HepG2 (cell line): ENCODE measurements around the gene SAMD10. TPM values are rescaled to one million over a fixed set of nuclear protein-coding genes. Genes with fewer than 3 reads are reported as not detected.

Source experiments
- ATF7 ChIP-seq, 2 experiments: fragments of 450-650 bp in 1 of 2; sonication (generic) in 1 of 2; formaldehyde crosslinking in 1 of 2; IDR thresholded peaks; 2 replicates each; pipeline versions ENCODE4 v1.4.0 to v1.6.1; 2016 to 2020; ENCODE audit warnings: antibody characterized with exemption in 1 of 2, mild to moderate bottlenecking in 1 of 2, missing genetic modification reagents in 1 of 2
- EED ChIP-seq: sonication (generic); formaldehyde crosslinking; IDR thresholded peaks from 2 replicates; pipeline ENCODE4 v1.5.0; 2020; ENCODE audit warnings: mild to moderate bottlenecking, missing genetic modification reagents
- FIP1L1 ChIP-seq: fragments of 200-400 bp; formaldehyde crosslinking; IDR thresholded peaks from 2 replicates; pipeline ENCODE4 v1.6.1; 2018; ENCODE audit warnings: low read depth, mild to moderate bottlenecking, low read length, moderate library complexity, borderline replicate concordance; ENCODE audit not compliant: insufficient read depth
- FOXA1 ChIP-seq, 2 experiments: fragments of 450-650 bp in 1 of 2; sonication (generic) in 1 of 2; formaldehyde crosslinking in 1 of 2; IDR thresholded peaks; 2 replicates each; pipeline versions ENCODE4 v1.4.0 to v1.6.1; 2016 to 2020; ENCODE audit warnings: missing genetic modification reagents in 1 of 2
- GTF3A ChIP-seq: sonication (generic); formaldehyde crosslinking; conservative IDR thresholded peaks from 2 replicates; pipeline ENCODE4 v1.4.0; 2020; ENCODE audit warnings: mild to moderate bottlenecking, missing genetic modification reagents
- JUN ChIP-seq: sonication (generic); formaldehyde crosslinking; IDR thresholded peaks from 2 replicates; pipeline ENCODE4 v1.4.0; 2020; ENCODE audit warnings: mild to moderate bottlenecking, missing genetic modification reagents
- KAT8 ChIP-seq: IDR thresholded peaks from 2 replicates; pipeline ENCODE4 v1.6.1; 2016; ENCODE audit warnings: missing genetic modification reagents, missing compliant biosample characterization
- KDM2A ChIP-seq: sonication (generic); formaldehyde crosslinking; IDR thresholded peaks from 2 replicates; pipeline ENCODE4 v1.4.0; 2020; ENCODE audit warnings: low read depth, missing genetic modification reagents, borderline replicate concordance
- NBN ChIP-seq: fragments of 450-650 bp; conservative IDR thresholded peaks from 2 replicates; pipeline ENCODE4 v1.6.1; 2017
- NFYB ChIP-seq: sonication (generic); formaldehyde crosslinking; IDR thresholded peaks from 2 replicates; pipeline ENCODE4 v1.4.0; 2020; ENCODE audit warnings: missing genetic modification reagents
- RFX1 ChIP-seq: fragments of 450-650 bp; IDR thresholded peaks from 2 replicates; pipeline ENCODE4 v1.6.1; 2017
- SRF ChIP-seq: IDR thresholded peaks from 2 replicates; pipeline ENCODE4 v1.6.1; 2011; ENCODE audit warnings: mild to moderate bottlenecking, low read depth, low read length, moderate library complexity
- ZBTB21 ChIP-seq: sonication (generic); formaldehyde crosslinking; IDR thresholded peaks from 2 replicates; pipeline ENCODE4 v1.4.0; 2020; ENCODE audit warnings: missing genetic modification reagents
- ZNF260 ChIP-seq: sonication (generic); formaldehyde crosslinking; IDR thresholded peaks from 2 replicates; pipeline ENCODE4 v1.4.0; 2020; ENCODE audit warnings: missing genetic modification reagents, low read depth, mild to moderate bottlenecking, borderline replicate concordance
- ZNF607 ChIP-seq: sonication (generic); formaldehyde crosslinking; IDR thresholded peaks from 2 replicates; pipeline ENCODE4 v1.5.1; 2020; ENCODE audit warnings: missing genetic modification reagents, mild to moderate bottlenecking, borderline replicate concordance
- ZNF615 ChIP-seq: sonication (generic); formaldehyde crosslinking; IDR thresholded peaks from 2 replicates; pipeline ENCODE4 v1.5.0; 2020; ENCODE audit warnings: mild to moderate bottlenecking, missing genetic modification reagents, borderline replicate concordance
- ZNF619 ChIP-seq: sonication (generic); formaldehyde crosslinking; IDR thresholded peaks from 2 replicates; pipeline ENCODE4 v1.4.0; 2020; ENCODE audit warnings: mild to moderate bottlenecking, missing genetic modification reagents
- ZNF720 ChIP-seq: sonication (generic); formaldehyde crosslinking; IDR thresholded peaks from 2 replicates; pipeline ENCODE4 v1.4.0; 2020; ENCODE audit warnings: missing genetic modification reagents
- ZSCAN12 ChIP-seq: sonication (generic); formaldehyde crosslinking; IDR thresholded peaks from 2 replicates; pipeline ENCODE4 v1.9.0; 2021; ENCODE audit warnings: mild to moderate bottlenecking, missing genetic modification reagents
- polyA plus RNA-seq, 8 experiments: library from polyadenylated mRNA; depleted of rRNA in 3 of 8; stranded (reverse) in 7 of 8; unstranded in 1 of 8; fragments of >200 nt; fragmentation: Illumina TruSeq in 4 of 8; extraction: Trizol in 4 of 8; gene quantifications; 2 replicates each; pipeline versions ENCODE4 v1.2.1 to v1.2.3, GENCODE V29; 2011 to 2016; ENCODE audit warnings: low read depth in 4 of 8, missing spikeins in 1 of 8, mixed read lengths in 1 of 8; ENCODE audit not compliant: insufficient read depth in 1 of 8
- total RNA-seq, 5 experiments: library from RNA; depleted of rRNA; stranded (reverse); fragments of >200 nt; fragmentation: Illumina TruSeq; extraction: Trizol; gene quantifications; 2 replicates each; pipeline ENCODE4 v1.2.3, GENCODE V29; 2016; ENCODE audit warnings: low read depth in 1 of 5
- TF ChIP-seq, protein P1 (sequence below): sonication (generic); formaldehyde crosslinking; IDR thresholded peaks from 2 replicates; pipeline ENCODE4 v1.4.0; 2020; ENCODE audit warnings: mild to moderate bottlenecking, missing genetic modification reagents

The SAMD10 gene
- total and polyA plus RNA-seq, 2 of the 13 experiments (the other 11 are each of a cell fraction or from before 2014, with no cell fraction given) = 6.1 to 11.0 TPM

DNA sequence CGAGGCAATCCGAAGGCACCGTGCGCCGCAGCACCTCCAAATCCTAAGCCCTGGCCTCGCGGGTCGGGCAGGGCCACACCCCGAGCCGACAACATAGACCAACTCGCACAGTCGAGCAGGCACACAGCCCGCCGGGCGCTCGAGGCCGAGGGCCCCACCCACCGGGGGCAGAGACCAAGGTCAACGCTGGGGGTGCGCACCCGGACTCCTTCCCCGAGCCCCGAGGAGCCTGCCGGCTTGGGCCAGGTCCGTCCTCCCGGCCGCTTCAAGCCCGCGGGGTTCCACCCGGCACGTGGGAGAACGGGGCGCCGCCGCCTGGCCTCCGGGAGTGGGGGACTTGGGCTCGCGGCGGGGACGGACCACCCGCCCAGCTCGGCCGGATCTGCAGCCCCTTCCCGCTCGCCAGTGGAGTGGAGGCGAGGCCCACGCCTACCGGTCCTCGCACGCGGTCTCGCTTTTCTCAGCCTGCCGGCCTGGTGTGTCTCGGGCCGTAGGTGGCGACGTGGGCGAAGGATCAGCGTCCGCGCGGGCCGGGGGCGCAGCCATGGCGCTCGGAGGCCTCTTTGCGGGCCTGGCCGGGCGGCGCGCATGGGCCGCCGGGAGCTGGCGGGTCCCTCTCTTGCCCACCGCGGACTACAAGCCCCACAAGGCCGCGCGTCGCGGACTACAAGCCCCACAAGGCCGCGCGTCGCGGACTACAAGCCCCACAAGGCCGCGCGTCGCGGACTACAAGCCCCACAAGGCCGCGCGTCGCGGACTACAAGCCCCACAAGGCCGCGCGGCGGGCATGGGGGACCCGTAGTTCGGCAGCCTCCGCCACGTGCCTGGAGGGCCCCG is 23.4 kb downstream of the SAMD10 start, which contains the start of gene UCKL1 (continued):
- TF ChIP-seq, protein P1, sequence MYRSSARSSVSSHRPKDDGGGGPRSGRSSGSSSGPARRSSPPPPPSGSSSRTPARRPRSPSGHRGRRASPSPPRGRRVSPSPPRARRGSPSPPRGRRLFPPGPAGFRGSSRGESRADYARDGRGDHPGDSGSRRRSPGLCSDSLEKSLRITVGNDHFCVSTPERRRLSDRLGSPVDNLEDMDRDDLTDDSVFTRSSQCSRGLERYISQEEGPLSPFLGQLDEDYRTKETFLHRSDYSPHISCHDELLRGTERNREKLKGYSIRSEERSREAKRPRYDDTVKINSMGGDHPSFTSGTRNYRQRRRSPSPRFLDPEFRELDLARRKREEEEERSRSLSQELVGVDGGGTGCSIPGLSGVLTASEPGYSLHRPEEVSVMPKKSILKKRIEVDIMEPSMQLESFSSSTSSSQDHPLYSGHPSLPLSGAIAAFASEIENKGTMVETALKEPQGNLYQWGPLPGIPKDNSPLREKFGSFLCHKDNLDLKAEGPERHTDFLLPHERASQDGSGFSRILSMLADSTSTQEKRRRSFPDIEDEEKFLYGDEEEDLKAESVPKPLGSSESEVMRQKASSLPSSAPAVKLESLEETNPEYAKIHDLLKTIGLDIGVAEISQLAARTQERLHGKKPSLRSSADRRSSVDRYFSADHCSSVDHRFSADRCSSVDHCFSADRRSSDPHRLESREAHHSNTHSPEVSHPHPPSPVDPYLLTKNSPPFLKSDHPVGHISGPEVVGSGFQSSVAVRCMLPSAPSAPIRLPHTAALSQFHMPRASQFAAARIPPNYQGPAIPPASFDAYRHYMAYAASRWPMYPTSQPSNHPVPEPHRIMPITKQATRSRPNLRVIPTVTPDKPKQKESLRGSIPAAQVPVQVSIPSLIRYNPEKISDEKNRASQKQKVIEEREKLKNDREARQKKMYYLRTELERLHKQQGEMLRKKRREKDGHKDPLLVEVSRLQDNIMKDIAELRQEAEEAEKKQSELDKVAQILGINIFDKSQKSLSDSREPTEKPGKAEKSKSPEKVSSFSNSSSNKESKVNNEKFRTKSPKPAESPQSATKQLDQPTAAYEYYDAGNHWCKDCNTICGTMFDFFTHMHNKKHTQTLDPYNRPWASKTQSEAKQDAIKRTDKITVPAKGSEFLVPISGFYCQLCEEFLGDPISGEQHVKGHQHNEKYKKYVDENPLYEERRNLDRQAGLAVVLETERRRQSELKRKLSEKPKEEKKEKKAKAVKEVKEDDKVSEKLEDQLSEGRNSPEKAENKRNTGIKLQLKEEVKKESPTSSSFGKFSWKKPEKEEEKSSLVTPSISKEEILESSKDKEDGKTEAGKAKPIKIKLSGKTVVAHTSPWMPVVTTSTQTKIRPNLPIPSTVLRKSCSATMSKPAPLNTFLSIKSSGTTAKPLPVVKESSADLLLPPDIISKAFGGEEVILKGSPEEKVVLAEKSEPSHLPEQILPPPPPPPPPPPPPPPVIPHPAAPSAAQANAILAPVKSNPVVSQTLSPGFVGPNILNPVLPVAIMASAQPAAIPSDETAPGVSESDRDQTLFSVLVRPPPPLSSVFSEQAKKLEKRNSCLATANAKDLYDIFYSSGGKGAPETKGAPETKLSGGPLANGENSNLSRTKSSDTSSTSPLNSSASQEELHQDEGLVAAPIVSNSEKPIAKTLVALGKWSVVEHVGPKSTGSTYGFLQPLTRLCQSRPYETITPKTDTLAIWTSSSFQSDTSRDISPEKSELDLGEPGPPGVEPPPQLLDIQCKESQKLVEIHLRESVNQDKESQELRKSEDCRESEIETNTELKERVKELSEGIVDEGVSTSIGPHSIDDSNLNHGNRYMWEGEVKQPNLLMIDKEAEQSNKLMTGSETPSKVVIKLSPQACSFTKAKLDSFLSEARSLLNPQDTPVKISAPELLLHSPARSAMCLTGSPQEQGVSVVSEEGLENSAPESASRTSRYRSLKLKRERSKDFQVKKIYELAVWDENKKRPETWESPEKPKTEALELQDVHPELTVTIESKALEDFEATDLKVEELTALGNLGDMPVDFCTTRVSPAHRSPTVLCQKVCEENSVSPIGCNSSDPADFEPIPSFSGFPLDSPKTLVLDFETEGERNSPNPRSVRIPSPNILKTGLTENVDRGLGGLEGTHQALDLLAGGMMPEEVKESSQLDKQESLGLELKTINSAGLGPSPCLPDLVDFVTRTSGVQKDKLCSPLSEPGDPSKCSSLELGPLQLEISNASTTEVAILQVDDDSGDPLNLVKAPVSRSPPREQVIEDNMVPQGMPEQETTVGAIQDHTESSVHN (CRISPR knock-in tag) = peak; percentile 96
- TF ChIP-seq KAT8 (CRISPR knock-in tag) (peak; percentile 91), ZNF607 (CRISPR knock-in tag) (peak; percentile 99), ZNF260 (peak; percentile 97; the same call in 1 of the 2 replicates), ZNF615 (0 out of 2 replicates have a peak, but pooled peaks have one; percentile 91), SRF (peak; percentile 5; the same call in 1 of the 2 replicates), ZNF720 (CRISPR knock-in tag) (peak; percentile 24), NBN (no peak), RFX1 (no peak; the same call in 1 of the 2 replicates), EED (CRISPR knock-in tag) (peak; percentile 100), KDM2A (CRISPR knock-in tag) (peak; percentile 99), ZBTB21 (CRISPR knock-in tag) (peak; percentile 61; the same call in 1 of the 2 replicates), ZSCAN12 (peak; percentile 94; the same call in 1 of the 2 replicates), JUN (CRISPR knock-in tag) (peak; percentile 95), FIP1L1 (peak; percentile 86; the same call in 1 of the 2 replicates), ZNF619 (CRISPR knock-in tag) (peak; percentile 91), NFYB (CRISPR knock-in tag) (peak; percentile 69), FOXA1 (IDR thresholded peaks at IDR 0.05) (no peak), FOXA1 (CRISPR knock-in tag; IDR thresholded peaks at IDR 0.05) (peak; percentile 31), GTF3A (CRISPR knock-in tag) (peak; percentile 99), ATF7 (IDR thresholded peaks at IDR 0.05) (no peak), ATF7 (CRISPR knock-in tag; IDR thresholded peaks at IDR 0.05) (peak; percentile 84)
